GM18951 (cell line): Measurements from ENCODE around the gene GBP2.

Experiments used
- POLR2A ChIP-seq: IDR thresholded peaks from 4 replicates; pipeline ENCODE4 v1.6.1; 2011; ENCODE audit warnings: mild to moderate bottlenecking; ENCODE audit not compliant: insufficient read length, insufficient read depth; ENCODE audit errors: extremely low read depth
- in situ Hi-C: fragments of 300-500 bp; cut with MboI; formaldehyde crosslinking; loops from one replicate; pipeline ENCODE4 v1.12.0; 2022; ENCODE audit warnings: low sequenced_read_pairs, mixed read lengths, inconsistent platforms; ENCODE audit not compliant: unreplicated experiment

Gene GBP2, protein sequence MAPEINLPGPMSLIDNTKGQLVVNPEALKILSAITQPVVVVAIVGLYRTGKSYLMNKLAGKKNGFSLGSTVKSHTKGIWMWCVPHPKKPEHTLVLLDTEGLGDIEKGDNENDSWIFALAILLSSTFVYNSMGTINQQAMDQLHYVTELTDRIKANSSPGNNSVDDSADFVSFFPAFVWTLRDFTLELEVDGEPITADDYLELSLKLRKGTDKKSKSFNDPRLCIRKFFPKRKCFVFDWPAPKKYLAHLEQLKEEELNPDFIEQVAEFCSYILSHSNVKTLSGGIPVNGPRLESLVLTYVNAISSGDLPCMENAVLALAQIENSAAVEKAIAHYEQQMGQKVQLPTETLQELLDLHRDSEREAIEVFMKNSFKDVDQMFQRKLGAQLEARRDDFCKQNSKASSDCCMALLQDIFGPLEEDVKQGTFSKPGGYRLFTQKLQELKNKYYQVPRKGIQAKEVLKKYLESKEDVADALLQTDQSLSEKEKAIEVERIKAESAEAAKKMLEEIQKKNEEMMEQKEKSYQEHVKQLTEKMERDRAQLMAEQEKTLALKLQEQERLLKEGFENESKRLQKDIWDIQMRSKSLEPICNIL

GRCh38 chr1:89125913-89126580, at the start of gene GBP2:
Gene GBP2 (minus strand): TSS chr1:89126114. CDS start chr1:89121966, 4,148 bp downstream.
- TF ChIP-seq POLR2A: peak; percentile 47
- in situ Hi-C loops: no loop called here

DNA sequence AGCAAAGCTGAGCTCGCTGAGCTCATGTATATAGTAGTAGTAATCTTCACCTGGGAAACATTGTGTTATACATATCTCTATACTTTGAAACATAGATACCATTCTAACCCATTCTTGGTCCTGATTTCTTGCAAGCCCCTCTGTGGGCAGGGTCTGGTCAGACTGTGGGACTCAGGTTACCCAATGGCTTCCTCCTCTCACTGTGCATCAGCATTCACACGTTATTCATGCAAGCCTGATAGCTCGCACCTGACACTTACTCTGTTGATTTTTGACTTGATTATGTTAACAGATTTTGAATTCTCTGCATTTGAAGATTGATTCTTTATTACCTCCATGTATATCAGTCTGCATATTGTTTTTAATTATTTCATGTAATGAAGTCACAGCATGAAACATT, 48.6 kb upstream of the GBP2 start:
- in situ Hi-C loops: no loop called here
- TF ChIP-seq POLR2A: no peak

DNA sequence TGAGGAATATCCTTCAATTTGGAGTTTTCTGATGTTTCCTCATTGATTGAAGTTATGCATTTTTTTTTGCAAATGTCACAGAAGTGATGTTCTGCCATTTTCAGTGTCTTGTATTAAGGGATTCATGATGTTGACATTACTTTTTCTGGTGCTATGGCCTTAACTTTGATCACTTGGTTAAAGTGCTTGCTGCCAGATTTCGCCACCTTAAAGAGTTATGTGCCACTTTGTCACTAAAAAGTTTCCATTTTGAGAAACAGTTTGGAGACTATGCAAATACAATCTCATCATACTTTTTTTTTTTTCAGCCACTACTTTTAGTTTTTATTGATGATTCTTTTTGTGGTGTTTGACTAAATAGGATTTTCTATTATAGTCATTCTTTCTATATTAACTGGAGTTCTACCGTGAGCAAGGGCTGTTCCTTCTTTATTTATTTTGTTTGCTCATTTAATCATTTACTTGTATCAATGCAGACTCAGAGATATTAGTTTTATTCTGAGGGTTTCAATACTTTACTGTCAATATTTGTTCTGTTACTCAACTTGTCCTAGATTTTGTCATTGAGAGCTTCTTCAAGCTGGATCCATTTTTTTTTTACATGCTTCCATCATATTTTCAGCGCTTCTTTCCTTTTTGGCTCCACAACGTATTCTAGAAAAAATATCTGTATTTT, 46.7 kb upstream of the GBP2 start:
- in situ Hi-C loops: no loop called here
- no peak for TF ChIP-seq POLR2A

DNA sequence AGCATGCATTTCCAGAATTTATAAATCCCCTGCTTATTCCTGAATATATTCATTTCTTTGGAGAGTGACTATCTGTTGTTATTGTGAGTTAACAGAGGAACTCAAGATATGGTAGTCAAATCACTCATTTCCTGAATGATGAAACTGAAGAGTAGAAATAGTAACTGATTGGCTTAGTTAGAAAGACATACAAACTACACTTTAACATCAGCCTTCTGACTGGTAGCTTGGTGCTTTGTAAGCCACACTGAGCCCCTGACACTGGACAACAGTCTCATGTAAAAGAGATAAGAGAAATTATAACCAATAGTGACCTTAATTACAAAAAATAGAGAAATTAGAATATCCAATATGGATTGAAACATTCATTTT, 45.1 kb upstream of the GBP2 start:
- in situ Hi-C loops: no loop called here
- TF ChIP-seq POLR2A: no peak

- in situ Hi-C loops: no loop called here
- TF ChIP-seq POLR2A: no peak
Observed at GRCh38 chr1:89170170-89171066, 44.5 kb upstream of the GBP2 start.

GRCh38 chr1:89169166-89169565, 43.3 kb upstream of the GBP2 start:
- in situ Hi-C loops: no loop called here
- TF ChIP-seq POLR2A: no peak

DNA sequence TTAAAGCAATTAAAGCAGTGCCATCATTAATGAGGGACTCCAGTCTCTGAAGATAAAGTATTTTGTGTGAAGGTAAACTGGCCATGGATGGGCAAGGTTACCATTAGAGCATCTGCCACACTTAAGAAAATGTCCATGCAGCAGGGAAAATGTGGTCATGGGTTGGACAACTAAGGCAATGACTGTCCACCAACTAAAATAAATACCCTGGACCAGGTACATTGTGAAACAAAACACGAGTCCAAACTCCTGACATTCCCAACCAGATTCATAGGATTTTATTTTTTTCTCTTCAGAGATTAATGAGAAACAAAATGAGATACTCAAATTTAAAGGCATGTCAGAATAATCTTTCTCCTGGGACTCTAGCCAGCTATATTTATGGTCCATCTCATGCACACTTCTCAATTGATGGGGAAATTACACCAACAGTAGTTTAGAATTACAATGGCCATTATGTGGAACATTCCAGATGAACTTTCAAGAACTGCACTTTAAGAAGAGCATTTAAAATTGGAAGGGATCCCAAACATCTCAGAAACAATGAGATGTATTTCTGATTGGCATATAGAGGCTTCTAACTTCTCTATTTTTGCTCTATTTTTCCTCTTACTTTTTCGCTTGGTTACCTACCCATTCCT, 41.8 kb upstream of the GBP2 start:
- TF ChIP-seq POLR2A: no peak
- in situ Hi-C loops: no loop called here

- in situ Hi-C loops: no loop called here
- no peak for TF ChIP-seq POLR2A
Observed at GRCh38 chr1:89166705-89167104, 40.8 kb upstream of the GBP2 start.

- TF ChIP-seq POLR2A: no peak
- in situ Hi-C loops: no loop called here
Observed at GRCh38 chr1:89165811-89166210, 39.9 kb upstream of the GBP2 start.

- TF ChIP-seq POLR2A: no peak
- in situ Hi-C loops: no loop called here
Observed at GRCh38 chr1:89151047-89151446, 25.1 kb upstream of the GBP2 start.

DNA sequence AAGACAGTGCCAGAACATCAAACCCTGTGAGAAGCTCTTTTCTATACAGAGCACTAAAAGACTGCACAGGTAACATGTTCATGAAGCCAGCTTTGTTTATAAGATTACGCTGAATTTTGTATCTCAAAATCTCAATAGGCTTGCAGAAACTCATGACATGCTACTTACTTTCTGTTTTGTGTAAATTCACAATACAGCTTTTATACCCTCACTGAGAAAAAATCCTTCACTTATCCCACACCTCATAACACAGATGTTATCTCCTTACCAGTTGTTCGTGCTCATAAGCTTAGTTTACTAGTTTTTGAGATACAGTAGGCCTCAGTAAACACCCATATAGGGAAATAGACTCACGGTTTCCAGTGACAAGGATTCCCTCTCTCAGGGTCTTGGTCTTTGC, 24.1 kb upstream of the GBP2 start:
- TF ChIP-seq POLR2A: no peak
- in situ Hi-C loops: no loop called here

DNA sequence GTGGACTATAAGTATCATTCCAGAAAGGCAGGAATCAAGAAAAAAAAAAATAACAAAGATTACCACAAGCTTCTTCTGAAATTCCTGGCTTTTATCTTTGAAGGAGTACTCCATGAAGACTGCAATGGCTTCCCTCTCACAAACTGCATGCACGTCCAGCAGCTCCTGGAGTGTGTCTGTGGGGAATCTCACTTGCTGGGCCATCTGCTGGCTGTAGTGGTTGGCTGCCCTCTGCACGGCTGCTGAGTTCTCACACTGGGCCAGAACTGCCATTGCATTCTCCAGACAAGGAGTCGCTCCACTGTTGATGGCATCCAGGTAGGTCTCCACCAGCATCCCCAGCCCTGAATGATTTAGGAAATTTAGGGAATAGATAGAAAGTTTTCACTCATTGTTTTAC, 23.3 kb upstream of the GBP2 start:
- in situ Hi-C loops: no loop called here
- no peak for TF ChIP-seq POLR2A
